Transverse colon (tissue), 3 donors: ENCODE results near the gene AREG.

ENCODE experiments used
- EP300 ChIP-seq: sonication (generic); formaldehyde crosslinking; IDR thresholded peaks from one replicate; pipeline ENCODE4 v1.6.1; 2017; ENCODE audit warnings: antibody characterized with exemption, low read depth
- POLR2A ChIP-seq: fragments of 450-650 bp; IDR thresholded peaks from one replicate; pipeline ENCODE4 v1.6.1; 2016; ENCODE audit warnings: antibody characterized with exemption, mild to moderate bottlenecking, moderate library complexity
- TF ChIP-seq, protein P1 (sequence below), 5 experiments: fragments of 200-600 bp in 3 of 5; fragments of 450-650 bp in 2 of 5; sonication (generic) in 3 of 5; IDR thresholded peaks; 1 replicate in 2 of 5; 2 replicates in 3 of 5; pipeline ENCODE4 v1.5.1; 2016 to 2017; ENCODE audit warnings: antibody characterized with exemption in 5 of 5, inconsistent platforms in 3 of 5, mild to moderate bottlenecking in 2 of 5, moderate library complexity in 1 of 5

DNA sequence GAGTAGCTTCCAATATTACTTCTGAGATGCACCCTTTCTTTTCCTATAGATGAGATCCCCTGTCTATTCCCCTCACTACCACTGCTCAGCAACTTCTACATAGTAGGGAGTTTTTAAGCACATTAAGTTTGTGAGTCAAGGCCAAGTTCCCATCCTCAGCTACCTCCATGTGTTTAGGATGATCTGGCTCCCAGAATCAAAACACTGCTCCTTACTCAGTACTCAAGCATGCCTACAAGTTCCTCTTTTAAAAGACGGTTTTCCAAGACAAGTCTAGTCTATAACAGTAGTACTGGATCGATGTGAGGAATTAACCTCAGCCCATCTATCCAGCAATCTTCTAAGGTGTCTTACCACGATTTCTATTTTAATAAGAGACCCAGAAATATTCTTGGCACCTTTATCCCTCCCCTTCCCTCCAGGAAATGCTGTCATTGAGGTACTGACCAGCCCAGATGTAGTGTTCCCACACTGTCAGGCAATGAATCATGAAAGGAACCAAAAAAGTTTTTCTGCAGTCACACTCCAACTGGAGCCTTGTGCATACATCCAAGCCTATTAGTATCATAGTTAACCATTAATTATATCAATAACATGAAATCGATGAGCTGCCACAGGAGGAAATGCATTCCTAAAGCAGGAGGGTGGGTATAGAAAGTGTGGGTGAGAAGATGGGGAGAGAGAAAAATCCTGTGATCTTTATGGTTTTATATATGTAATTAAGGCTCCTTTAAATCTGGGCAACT lies 29.6 kb downstream of the AREG start:
- TF ChIP-seq, protein P1, sequence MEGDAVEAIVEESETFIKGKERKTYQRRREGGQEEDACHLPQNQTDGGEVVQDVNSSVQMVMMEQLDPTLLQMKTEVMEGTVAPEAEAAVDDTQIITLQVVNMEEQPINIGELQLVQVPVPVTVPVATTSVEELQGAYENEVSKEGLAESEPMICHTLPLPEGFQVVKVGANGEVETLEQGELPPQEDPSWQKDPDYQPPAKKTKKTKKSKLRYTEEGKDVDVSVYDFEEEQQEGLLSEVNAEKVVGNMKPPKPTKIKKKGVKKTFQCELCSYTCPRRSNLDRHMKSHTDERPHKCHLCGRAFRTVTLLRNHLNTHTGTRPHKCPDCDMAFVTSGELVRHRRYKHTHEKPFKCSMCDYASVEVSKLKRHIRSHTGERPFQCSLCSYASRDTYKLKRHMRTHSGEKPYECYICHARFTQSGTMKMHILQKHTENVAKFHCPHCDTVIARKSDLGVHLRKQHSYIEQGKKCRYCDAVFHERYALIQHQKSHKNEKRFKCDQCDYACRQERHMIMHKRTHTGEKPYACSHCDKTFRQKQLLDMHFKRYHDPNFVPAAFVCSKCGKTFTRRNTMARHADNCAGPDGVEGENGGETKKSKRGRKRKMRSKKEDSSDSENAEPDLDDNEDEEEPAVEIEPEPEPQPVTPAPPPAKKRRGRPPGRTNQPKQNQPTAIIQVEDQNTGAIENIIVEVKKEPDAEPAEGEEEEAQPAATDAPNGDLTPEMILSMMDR (IDR thresholded peaks at IDR 0.05) = no peak
- TF ChIP-seq POLR2A (no peak), EP300 (no peak)
